ENCODE measurements around the gene NUPR1.
"Not testable (repeated sequence)": the region's sequence is repeated elsewhere in the genome, so short reads cannot be mapped to it uniquely, and the experiment has no call there.

The NUPR1 gene

DNA sequence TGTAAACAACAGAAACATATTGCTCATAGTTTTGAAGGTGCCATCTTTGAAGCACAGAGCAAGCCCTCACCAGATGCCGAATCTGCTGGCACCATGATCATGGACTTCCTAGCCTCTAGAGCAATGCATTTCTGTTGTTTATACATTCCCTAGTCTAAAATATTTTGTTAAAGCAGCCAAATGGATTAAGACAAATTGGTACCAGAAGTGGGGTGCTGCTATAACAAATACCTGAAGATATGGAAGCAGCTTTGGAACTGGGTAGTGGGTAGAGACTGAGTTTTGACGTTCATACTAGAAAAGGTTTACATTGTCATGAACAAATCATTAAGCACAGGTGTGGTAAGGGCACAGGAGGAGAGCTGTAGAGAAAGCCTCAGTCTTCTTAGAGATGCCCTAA lies 28.5 kb upstream of the NUPR1 start:
- Histone ChIP-seq H3K9me3 (ENCODE audit: control insufficient read depth, insufficient read depth, low read depth, low read length) (no peaks in the 10 kb centered on the region), H3K36me3 (ENCODE audit: control insufficient read depth in 2 of 2, insufficient read depth in 1 of 2, low read length in 2 of 2) (peaks cover 0 to 2% of the 10 kb centered on the region in 2 experiments; a peak in 1 of 3 replicates), H3K27ac (ENCODE audit: extremely low read depth, low read depth, low read length) (no peak overlapping the region), H3K4me3 (ENCODE audit: low read depth, low read length) (no peak overlapping the region), H3K4me1 (ENCODE audit: control insufficient read depth, insufficient read depth, low read length) (no peaks in the 10 kb centered on the region)
- CTCF ChIA-PET: no interaction called here
- no peak for TF ChIP-seq ZNF292 (tag by site-specific recombination; IDR thresholded peaks at IDR 0.05; ENCODE audit: borderline replicate concordance, low read depth)
- no peak for TF ChIP-seq OSR2 (tag by site-specific recombination; IDR thresholded peaks at IDR 0.05)
- TF ChIP-seq ZNF398 (tag by site-specific recombination; IDR thresholded peaks at IDR 0.05): no peak
- TF ChIP-seq BCL6B (tag by site-specific recombination; IDR thresholded peaks at IDR 0.05): no peak
- TF ChIP-seq ZNF707 (tag by site-specific recombination; IDR thresholded peaks at IDR 0.05): peak; percentile 98
- no peak for TF ChIP-seq ZNF184 (tag by site-specific recombination; IDR thresholded peaks at IDR 0.05)
- TF ChIP-seq KLF8 (tag by site-specific recombination; IDR thresholded peaks at IDR 0.05): no peak
- POLR2A ChIA-PET: no interaction called here

DNA sequence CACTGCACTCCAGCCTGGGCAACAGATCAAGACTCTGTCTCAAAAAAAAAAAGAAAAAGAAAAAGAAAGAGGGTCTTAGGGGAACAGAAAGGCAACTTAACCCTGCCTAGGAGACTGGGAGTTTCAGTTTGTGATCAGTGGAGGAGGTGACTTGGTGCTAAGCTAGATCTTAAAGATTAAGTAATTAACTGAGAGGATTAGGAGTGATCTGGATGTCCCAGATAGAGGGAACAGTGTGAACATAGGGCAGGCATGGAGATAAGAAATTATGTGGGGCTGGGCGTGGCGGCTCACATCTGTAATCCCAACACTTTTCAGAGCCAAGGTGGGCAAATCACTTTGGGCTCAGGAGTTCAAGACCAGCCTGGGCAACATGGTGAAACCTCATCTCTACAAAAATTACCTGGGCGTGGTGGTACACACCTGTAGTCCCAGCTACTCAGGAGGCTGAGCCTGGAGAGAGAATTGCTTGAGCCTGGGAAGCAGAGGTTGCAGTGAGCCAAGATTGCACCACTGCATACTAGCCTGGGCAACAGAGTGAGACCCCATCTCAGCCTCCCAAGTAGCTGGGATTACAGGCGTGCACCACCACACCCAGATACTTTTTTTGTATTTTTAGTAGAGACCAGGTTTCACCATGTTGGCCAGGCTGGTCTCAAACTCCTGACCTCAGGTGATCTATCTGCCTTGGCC lies 27.6 kb upstream of the NUPR1 start:
- H3K36me3 ChIP-seq (ENCODE audit: control insufficient read depth in 2 of 2, insufficient read depth in 1 of 2, low read length in 2 of 2); POLR2A ChIA-PET; H3K27ac ChIP-seq (ENCODE audit: extremely low read depth, low read depth, low read length); H3K4me1 ChIP-seq (ENCODE audit: control insufficient read depth, insufficient read depth, low read length); H3K4me3 ChIP-seq (ENCODE audit: low read depth, low read length); H3K9me3 ChIP-seq (ENCODE audit: control insufficient read depth, insufficient read depth, low read depth, low read length): not testable (repeated sequence)
- CTCF ChIA-PET: interaction anchor here (0.6 kb wide), 1 partner anchor 12 kb away, joined by 3 read pairs; no protein-coding TSS in a partner anchor

GRCh38 chr16:28563218-28563617 lies 24.4 kb upstream of the NUPR1 start:
- CTCF ChIA-PET: no interaction called here
- Histone ChIP-seq H3K36me3 (ENCODE audit: control insufficient read depth in 2 of 2, insufficient read depth in 1 of 2, low read length in 2 of 2) (peaks cover 0 to 6% of the 10 kb centered on the region in 2 experiments; a peak in 2 of 3 replicates), H3K4me3 (ENCODE audit: low read depth, low read length) (no peak overlapping the region), H3K27ac (ENCODE audit: extremely low read depth, low read depth, low read length) (no peak overlapping the region), H3K4me1 (ENCODE audit: control insufficient read depth, insufficient read depth, low read length) (no peaks in the 10 kb centered on the region), H3K9me3 (ENCODE audit: control insufficient read depth, insufficient read depth, low read depth, low read length) (no peaks in the 10 kb centered on the region)
- POLR2A ChIA-PET: no interaction called here
- TF ChIP-seq HOXD13 (CRISPR knock-in tag; IDR thresholded peaks at IDR 0.05; ENCODE audit: borderline replicate concordance): no peak
- no peak for TF ChIP-seq ZNF138 (tag by site-specific recombination; IDR thresholded peaks at IDR 0.05; ENCODE audit: borderline replicate concordance)
- no peak for TF ChIP-seq ZBTB1 (tag by site-specific recombination; IDR thresholded peaks at IDR 0.05)
- TF ChIP-seq ZBTB49 (tag by site-specific recombination; IDR thresholded peaks at IDR 0.05; ENCODE audit: low read depth): no peak
- TF ChIP-seq ZBTB20 (tag by site-specific recombination; IDR thresholded peaks at IDR 0.05): no peak
- TF ChIP-seq ZNF692 (tag by site-specific recombination; IDR thresholded peaks at IDR 0.05): no peak
- no peak for TF ChIP-seq ZNF426 (tag by site-specific recombination; IDR thresholded peaks at IDR 0.05)
- TF ChIP-seq ZNF223 (tag by site-specific recombination; IDR thresholded peaks at IDR 0.05): no peak
- TF ChIP-seq ZNF560 (tag by site-specific recombination; IDR thresholded peaks at IDR 0.05; ENCODE audit: borderline replicate concordance): no peak
- TF ChIP-seq YY1 (tag by site-specific recombination; IDR thresholded peaks at IDR 0.05): no peak
- no peak for TF ChIP-seq ZNF830 (tag by site-specific recombination; IDR thresholded peaks at IDR 0.05; ENCODE audit: low read depth)
- TF ChIP-seq ZNF555 (tag by site-specific recombination; conservative IDR thresholded peaks at IDR 0.05): no peak
- no peak for TF ChIP-seq ZNF423 (tag by site-specific recombination; IDR thresholded peaks at IDR 0.05)
- TF ChIP-seq, protein P1, sequence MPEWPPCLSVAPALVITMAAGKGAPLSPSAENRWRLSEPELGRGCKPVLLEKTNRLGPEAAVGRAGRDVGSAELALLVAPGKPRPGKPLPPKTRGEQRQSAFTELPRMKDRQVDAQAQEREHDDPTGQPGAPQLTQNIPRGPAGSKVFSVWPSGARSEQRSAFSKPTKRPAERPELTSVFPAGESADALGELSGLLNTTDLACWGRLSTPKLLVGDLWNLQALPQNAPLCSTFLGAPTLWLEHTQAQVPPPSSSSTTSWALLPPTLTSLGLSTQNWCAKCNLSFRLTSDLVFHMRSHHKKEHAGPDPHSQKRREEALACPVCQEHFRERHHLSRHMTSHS (tag by site-specific recombination; IDR thresholded peaks at IDR 0.05): no peak
- TF ChIP-seq ELK4 (IDR thresholded peaks at IDR 0.05; ENCODE audit: borderline replicate concordance, low read depth, low read length): no peak
- no peak for TF ChIP-seq ZNF292 (tag by site-specific recombination; IDR thresholded peaks at IDR 0.05; ENCODE audit: borderline replicate concordance, low read depth)

Measured in HEK293 (cell line).